ENCODE measurements around the gene TMEM108. TPM values are rescaled to one million over a fixed set of nuclear protein-coding genes. Genes with fewer than 3 reads are reported as not detected.

TMEM108 gene
- total RNA-seq, 4 donors from 2014 or later = 0.21 to 1.5 TPM; not detected in 2

GRCh38 chr3:133211449-133211848, 173.3 kb downstream of the TMEM108 start:
- no peaks in the 10 kb centered on the region for H3K9me3 ChIP-seq
- H3K27ac ChIP-seq = no peak overlapping the region
- no peak for TF ChIP-seq EP300 (IDR thresholded peaks at IDR 0.05)
- no peak for TF ChIP-seq CTCF (IDR thresholded peaks at IDR 0.05)
- no peak for TF ChIP-seq POLR2A (IDR thresholded peaks at IDR 0.05)
- no peak overlapping the region for H3K4me3 ChIP-seq
- H3K4me1 ChIP-seq = peaks cover 0 to 22% (median 4%) of the 10 kb centered on the region in 4 donors
- no peaks in the 10 kb centered on the region for H3K27me3 ChIP-seq
- H3K36me3 ChIP-seq = no peaks in the 10 kb centered on the region
- no peak for DNase-seq (ENCODE audit: low spot score in 2 of 2)
- 22 to 27% methylated on average over 2 of the region's 2 CpGs for WGBS, 2 donors

- no peak for TF ChIP-seq CTCF (IDR thresholded peaks at IDR 0.05)
- no peak for TF ChIP-seq POLR2A (IDR thresholded peaks at IDR 0.05)
- TF ChIP-seq EP300 (IDR thresholded peaks at IDR 0.05) = no peak
- Histone ChIP-seq H3K4me1 (peaks cover 0 to 22% (median 4%) of the 10 kb centered on the region in 4 donors), H3K4me3 (no peak overlapping the region), H3K27me3 (no peaks in the 10 kb centered on the region), H3K36me3 (no peaks in the 10 kb centered on the region), H3K27ac (no peak overlapping the region), H3K9me3 (peaks cover 0 to under 1% (median 0%) of the 10 kb centered on the region in 4 donors)
- no peak for DNase-seq (ENCODE audit: low spot score in 2 of 2)
These were observed 173.7 kb downstream of the TMEM108 start for GRCh38 chr3:133211856-133212255.

- Histone ChIP-seq H3K27ac (no peak overlapping the region), H3K36me3 (no peaks in the 10 kb centered on the region), H3K9me3 (peaks cover 0 to 9% (median 2%) of the 10 kb centered on the region in 4 donors), H3K27me3 (no peaks in the 10 kb centered on the region), H3K4me3 (no peak overlapping the region), H3K4me1 (peaks cover 0 to 22% (median 4%) of the 10 kb centered on the region in 4 donors)
- 45 to 53% methylated on average over 2 of the region's 2 CpGs for WGBS, 2 donors
- TF ChIP-seq EP300 (IDR thresholded peaks at IDR 0.05) = no peak
- TF ChIP-seq CTCF (IDR thresholded peaks at IDR 0.05) = no peak
- TF ChIP-seq POLR2A (IDR thresholded peaks at IDR 0.05) = no peak
- DNase-seq (ENCODE audit: low spot score in 2 of 2) = no peak
These were observed 175.7 kb downstream of the TMEM108 start for GRCh38 chr3:133213937-133214336.

GRCh38 chr3:133227813-133228212, 189.6 kb downstream of the TMEM108 start:
- Histone ChIP-seq H3K4me3 (no peak overlapping the region), H3K27me3 (no peaks in the 10 kb centered on the region), H3K36me3 (no peaks in the 10 kb centered on the region), H3K9me3 (peaks cover 0 to 17% (median 2%) of the 10 kb centered on the region in 4 donors), H3K4me1 (no peaks in the 10 kb centered on the region), H3K27ac (no peak overlapping the region)
- DNase-seq (ENCODE audit: low spot score in 2 of 2) = no peak
- TF ChIP-seq POLR2A (IDR thresholded peaks at IDR 0.05) = no peak
- TF ChIP-seq EP300 (IDR thresholded peaks at IDR 0.05) = no peak
- TF ChIP-seq CTCF (IDR thresholded peaks at IDR 0.05) = no peak
- WGBS, 2 donors = 56 to 83% methylated on average over 3 of the region's 3 CpGs

- no peak overlapping the region for H3K27ac ChIP-seq
- no peak for DNase-seq (ENCODE audit: low spot score in 2 of 2)
- no peaks in the 10 kb centered on the region for H3K36me3 ChIP-seq
- WGBS, 2 donors = 65 to 83% methylated on average over 4 of the region's 4 CpGs
- H3K4me3 ChIP-seq = no peak overlapping the region
- no peaks in the 10 kb centered on the region for H3K4me1 ChIP-seq
- no peaks in the 10 kb centered on the region for H3K9me3 ChIP-seq
- no peak for TF ChIP-seq POLR2A (IDR thresholded peaks at IDR 0.05)
- H3K27me3 ChIP-seq = no peaks in the 10 kb centered on the region
These were observed 192.0 kb downstream of the TMEM108 start for GRCh38 chr3:133230195-133230594.

- Histone ChIP-seq H3K9me3 (peaks cover 0 to 3% (median 0%) of the 10 kb centered on the region in 4 donors), H3K27me3 (no peaks in the 10 kb centered on the region), H3K36me3 (no peaks in the 10 kb centered on the region), H3K4me3 (no peak overlapping the region), H3K27ac (no peak overlapping the region), H3K4me1 (no peaks in the 10 kb centered on the region)
- no peak for DNase-seq (ENCODE audit: low spot score in 2 of 2)
- WGBS, 2 donors = 84 to 100% methylated on average over 1 of the region's 1 CpG
- TF ChIP-seq POLR2A (IDR thresholded peaks at IDR 0.05) (no peak), CTCF (IDR thresholded peaks at IDR 0.05) (no peak), EP300 (IDR thresholded peaks at IDR 0.05) (no peak)
These were observed 198.7 kb downstream of the TMEM108 start for GRCh38 chr3:133236901-133237300.
